NCI-H2227 treated with DMSO at 0.1 percent for 48 hours (cell line): ENCODE results near the gene MXRA8.

Experiments used
- DNase-seq: peaks from one replicate; lab custom pipeline; 2025; lab: John Stamatoyannopoulos, UW

MXRA8 gene

DNA sequence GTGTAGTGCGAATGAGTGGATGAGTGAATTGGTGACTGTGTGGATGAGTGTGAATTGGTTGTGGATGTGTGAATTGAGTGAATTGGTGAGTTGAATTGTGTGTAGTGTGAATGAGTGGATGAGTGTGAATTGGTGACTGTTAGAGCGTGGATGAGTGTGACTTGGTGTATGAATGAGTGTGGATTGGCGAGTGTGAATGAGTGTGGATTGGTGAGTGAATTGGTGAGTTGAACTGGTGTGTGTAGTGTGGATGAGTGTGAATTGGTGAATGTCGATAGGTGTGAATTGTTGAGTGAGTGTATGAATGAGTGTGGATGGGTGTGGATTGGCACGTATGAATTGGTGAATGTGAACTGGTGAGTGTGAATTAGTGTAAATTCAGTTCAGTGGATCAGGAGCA lies 9.0 kb upstream of the MXRA8 start:
- DNase-seq, result no peak

DNA sequence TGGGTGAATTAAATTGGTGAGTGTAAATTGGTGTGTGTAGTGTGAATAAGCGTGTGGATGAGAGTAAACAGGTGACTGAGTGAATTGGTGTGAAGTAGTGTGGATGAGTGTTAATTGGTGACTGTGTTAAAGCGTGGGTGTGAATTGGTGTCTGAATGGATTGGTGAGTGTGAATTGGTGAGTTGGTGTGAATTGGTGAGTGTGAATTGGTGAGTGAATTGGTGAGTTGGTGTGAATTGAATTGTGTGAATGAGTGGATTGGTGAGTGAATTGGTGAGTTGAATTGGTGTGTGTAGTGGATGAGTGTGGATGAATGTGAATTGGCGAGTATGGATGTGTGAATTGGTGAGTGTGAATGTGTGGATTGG lies 8.3 kb upstream of the MXRA8 start:
- no peak for DNase-seq

DNA sequence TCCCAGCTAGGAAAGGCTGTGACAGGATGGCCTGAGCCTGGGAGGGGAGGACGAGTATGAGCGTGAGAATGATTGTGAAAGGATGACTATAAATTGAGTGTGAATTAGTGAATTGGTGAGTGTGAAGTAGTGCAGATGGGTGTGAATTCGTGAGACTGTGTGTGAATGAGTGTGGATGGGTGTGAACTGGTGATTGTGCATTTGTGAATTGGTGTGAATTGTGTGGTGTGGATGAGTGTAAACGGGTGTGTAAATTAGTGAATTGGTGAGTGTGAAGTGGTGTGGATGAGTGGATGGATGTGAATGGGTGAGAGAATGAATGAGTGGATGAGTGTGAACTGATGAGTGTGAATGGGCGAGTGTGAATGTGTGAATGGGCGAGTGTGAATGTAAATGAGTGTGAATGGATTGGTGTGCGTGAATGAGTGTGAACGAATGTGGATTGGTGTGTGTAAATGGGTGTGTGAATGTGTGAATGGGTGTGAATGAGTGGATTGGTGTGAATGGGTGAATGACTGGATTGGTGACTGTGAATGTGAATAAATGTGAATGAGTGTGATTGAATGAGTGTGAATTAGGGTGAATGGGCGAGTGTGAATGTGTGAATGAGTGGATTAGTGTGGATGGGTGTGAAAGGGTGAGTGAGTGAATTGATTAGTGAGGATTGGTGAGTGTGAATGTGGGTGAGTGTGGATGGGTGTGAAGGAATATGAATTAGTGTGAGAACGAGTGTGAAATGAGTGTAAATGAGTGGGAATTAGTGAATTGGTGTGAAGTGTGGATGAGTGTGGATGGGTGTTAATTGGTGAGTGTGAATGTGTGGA lies 7.7 kb upstream of the MXRA8 start:
- no peak for DNase-seq

DNA sequence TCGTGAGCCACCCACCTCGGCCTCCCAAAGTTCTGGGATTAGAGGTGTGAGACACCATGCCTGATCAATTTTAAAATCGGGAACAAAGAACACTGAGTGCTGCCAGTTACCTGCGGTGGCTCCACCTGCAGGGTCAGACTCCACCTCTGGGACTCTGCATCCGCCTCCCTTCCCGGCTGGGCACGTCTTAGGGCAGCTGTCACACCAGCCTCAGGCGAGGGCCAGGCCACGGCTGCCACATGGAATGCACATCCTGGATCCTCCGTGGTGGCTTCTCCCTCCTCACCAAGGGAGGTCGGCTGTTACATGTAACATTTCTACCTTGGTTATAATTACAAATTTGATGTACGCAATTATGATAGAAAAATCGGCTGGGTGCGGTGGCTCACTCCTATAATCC lies 5.9 kb upstream of the MXRA8 start:
- DNase-seq, result no peak

DNA sequence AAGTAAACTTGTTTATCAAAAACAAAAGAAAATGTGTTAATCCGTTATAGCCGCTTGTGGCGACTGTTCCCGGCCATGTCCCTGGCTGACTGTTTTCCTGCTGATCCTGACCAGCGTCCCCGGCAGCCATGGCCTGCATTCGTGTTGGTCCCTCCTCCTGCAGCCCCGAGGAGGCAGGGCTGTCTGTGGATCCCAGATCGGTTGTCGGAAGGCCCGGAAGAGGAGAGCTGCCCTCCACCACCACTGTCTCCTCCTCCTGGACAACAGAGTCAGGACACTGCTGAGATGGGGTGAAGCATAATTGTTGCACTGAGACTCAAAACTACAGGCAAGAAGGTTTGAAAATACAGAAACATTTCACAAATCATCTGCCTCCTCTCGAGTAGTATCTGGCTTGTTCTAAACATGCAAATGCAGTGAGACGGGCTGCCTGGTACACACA lies 3.6 kb upstream of the MXRA8 start:
- DNase-seq, result peak; percentile 40

DNA sequence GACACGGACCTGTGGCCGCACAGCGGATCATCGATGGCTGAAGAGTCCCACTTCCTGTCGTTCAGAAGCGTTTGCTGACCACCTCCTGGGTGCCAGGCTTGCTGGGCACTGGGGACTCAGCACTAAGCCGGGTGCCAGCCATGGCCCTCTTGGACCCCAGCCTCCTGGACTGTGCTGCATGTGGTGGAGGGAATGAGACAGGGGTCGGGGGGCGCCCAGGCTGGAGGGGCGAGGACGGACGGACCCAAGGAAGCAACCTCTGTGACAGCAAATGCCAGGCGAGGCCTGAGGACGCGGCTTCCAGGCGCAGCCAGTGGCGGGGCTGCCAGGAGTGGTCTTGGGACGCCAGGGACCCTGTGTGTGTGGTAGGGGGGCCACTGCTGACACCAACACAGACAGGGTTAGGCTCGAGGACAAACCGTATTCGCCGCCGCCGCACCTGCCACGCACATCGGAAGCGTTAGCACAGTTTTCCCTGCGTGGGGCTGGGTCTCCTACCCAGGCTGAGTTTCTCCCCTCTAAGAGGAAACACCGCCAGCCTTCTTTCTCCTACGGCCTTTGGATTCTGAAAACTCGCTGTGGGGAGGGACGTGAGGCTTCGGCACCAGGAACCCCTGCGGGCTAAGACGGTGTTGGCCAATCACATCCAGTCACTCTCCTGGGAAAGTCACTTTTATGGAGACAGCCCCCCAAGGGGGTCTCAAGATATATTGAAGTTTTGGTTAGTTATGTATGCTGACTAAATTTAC lies 3.1 kb upstream of the MXRA8 start:
- DNase-seq, result no peak

DNA sequence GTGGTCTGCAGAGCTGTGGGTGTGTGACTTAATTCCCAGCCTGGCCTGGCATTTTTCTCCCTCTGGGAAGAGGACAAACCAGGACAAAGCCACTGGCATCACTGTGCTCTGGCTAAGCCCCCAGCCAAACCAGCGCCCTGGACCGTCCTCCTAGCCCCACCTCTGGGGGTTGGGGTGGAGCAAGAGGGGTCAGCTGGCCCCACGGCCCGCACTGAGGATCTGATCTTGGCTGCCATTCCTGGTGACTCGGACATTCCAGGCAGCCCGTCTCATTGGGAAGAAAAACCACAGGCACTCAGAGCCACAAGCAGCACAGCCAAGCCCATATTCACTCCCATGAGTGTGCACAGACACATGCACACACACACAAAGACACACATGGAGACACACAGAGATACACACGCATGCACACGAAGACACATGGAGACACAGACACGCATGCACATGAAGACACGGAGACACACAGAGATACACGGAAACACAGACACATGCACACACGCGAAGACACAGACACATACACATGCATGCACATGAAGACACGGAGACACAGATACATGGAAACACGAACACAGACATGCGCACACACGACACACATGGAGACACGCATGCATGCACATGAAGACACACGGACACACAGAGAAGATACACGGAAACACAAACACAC lies 2.3 kb upstream of the MXRA8 start:
- DNase-seq, result no peak

DNA sequence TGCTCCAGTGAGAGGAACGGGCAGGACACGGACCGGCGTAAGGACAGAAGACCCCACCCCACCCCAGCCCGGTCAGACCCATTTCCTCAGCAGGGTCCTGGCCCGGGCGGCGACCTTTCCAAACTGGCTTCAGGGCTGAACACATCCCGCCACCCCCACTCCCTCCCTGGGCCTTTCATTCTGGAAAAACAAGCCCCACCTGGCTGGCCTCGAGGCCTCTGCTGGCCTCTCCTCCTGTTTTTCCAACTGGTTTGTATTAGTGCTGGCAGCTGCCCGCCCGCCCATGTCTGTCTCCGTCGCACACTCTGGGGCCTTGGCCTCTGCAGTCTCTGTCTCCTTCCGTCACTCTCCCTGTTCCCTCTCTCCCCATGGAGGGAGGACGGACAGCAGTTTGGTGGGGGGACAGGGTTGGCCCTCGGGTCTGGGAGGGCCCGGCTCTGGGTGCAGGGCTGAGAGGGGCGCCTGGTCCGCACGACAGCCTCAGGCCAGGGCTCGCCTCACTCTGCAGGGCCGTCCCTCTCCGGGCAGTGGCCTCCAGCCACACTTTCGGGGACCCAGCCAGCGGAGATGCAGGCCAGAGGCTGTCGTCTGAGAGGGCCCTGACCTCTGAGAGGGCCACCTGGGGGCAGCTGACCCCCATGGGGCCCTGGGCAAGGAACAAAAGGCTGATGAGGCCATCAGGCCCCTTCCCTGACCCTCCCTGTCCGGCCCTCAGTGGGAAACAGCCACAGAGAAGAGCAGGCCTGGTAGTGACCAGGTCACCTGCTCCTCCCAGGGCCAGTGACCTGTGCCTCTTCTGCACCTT lies 1.5 kb upstream of the MXRA8 start:
- no peak for DNase-seq

DNA sequence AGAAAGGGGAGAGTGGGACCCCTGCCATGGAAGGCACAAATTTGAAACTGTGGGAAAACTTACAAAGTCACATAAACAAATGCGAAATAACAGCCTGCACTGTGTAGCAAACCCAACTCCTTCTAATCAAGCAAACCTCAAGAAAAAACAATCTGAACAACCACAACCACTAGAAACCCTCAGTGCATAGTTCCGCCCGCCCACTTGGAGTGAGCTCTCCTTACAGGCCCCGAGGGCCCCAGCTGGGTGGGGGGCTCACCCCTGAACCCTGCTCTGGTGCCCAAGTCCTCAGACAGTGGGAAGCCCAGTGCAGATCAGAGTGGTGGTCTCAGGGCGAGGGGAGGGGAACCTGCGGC lies 931 bp upstream of the MXRA8 start:
- no peak for DNase-seq

DNA sequence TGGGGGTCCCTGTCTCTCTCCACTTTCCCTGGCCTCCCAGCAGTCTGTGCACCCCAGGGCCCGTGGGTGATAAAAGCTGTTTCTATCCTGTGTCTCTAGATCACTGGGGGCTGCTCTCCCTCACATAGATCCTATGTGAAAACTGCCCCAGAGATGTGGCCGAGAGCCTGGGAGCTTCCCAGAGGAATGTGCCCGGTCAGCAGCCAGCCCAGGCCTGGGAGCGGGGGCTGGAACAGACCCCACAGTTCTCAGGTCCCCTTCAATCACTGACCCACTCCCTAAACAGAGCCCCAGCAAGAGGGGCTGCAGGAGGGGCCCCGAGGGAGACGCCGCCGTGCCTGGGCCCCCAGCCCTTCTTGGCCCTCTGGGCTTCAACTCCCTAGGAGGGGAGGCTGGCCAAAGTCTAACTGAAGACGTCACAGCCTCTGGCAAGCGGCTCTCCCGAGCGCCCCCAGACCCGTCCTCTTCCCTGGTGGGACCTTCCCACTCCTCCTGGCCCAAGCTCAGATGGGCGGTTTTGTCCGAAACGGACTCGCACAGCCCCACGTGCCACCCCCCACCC lies 403 bp downstream of the MXRA8 start:
- DNase-seq, result no peak

DNA sequence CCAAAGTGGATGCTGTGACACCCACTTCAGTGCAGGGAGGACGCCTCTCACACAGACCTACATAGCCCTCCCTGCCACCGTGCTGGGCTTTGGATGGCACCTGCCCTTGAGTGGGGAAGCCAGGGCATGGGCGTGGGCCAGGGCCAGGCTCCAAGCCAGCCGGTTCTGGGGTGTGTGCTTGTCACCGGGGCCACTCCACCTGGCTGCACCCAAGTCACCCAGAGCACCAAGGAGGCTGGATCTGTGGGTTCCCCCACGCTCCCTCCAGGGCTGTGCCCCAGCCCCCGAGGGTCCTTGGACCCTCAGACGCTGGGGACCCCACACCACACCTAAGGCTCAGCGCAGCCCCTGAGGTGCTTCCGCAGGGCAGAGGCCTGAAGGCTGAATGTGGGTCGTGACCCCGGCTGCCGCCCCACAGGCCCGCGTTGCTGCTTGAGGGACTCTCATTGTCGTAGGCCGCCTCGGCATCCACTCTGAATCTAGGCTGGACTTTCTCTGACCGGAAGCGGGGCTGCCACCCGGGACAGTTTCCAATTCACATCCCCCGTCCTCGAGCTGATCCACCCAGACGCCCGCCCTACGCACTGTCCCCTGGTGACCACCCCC lies 1.5 kb downstream of the MXRA8 start:
- no peak for DNase-seq

DNA sequence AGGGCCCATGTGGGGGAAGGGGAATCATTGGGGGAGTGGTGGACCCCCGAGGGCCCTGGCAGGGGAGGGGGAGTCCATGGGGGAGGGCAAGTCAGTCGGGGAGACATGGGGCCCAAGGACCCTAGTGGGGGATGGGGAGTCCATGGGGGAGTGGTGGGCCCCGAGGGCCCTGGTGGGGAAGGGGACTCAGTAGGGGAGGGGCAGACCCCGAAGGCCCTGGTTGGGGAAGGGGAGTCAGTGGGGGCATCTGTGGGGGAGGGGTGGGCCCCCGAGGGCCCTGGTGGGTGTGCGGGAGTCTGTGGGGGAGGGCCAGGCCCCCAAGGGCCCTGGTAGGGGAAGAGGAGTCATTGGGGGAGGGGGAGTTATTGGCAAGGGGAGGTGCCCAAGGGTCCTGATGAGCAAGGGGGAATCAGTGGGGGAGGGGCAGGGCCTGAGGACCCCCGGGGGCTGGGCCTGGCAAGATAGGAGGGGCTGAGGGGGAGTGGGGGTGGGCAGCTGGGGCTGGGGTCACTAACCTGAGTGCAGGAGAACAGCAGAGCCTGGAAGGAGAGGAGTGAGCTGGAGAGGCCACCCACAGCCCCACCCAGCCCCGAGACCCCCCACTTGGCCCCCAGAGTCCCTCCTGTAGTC lies 2.1 kb downstream of the MXRA8 start:
- DNase-seq, result no peak

DNA sequence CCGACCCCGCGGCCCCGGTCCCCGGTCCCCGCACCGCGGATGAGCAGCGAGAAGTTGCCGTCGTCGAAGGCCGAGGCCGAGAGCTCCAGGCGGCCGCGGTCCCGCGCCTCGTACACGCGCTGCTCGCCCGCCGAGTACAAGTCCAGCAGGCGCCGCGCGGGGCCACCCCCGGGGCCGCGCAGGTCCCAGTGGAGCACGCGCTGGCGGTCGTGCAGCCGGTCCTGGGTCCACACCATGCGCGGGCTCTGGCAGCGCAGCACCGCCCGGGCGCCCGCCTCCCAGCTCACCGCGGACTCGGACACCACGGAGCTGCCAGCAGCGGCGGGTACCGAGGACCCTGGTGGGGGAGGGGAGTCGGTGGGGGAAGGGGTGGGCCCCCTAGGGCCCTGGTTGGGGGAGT lies 2.9 kb downstream of the MXRA8 start:
- peak; percentile 11 for DNase-seq

DNA sequence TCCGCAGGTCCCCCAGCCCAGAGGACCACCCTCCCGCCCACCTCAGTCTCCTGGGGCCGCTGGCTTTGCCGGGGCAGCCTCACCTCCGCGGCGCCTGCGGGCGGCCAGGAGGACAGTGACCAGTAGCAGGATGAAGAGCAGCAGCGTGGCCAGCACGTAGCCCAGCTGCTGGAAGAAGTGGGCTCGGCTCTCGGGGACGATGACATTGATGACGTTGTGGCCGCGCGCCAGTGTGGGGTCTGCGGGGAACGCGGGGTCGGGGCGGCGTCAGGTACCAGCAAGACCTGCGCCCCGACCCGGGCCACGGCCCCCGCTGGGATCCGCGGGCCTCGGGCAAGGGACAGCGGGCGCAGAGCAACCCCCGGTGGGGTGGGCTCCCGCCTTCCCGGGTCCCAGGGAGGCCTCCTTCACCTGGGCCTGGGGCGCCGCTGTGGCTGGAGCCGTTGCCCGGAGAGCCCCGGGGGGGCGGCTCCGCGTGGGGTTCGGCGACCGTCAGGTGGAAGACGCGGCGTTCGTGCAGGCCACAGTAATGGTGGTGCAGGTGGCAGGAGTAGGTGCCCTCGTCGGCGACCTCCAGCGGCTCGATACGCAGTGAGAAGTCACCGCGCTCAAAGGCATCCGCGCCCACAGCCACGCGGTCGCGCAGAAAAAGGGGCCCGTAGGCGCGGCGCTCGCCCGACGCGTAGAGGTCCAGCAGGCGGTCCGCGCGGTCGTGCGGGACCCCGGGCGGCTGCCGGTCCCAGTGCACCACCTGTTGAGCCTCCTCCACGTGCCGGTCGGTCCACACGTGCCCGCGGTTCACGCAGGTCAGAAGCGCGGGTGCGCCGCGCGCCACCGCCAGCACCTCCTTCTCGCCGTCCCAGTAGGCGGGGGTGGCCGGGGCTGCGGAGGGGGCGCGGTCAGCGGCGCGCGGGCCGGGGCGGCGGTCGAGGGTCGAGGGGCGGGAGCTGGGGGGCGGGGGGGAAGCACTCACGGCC lies 3.8 kb downstream of the MXRA8 start:
- no peak for DNase-seq

DNA sequence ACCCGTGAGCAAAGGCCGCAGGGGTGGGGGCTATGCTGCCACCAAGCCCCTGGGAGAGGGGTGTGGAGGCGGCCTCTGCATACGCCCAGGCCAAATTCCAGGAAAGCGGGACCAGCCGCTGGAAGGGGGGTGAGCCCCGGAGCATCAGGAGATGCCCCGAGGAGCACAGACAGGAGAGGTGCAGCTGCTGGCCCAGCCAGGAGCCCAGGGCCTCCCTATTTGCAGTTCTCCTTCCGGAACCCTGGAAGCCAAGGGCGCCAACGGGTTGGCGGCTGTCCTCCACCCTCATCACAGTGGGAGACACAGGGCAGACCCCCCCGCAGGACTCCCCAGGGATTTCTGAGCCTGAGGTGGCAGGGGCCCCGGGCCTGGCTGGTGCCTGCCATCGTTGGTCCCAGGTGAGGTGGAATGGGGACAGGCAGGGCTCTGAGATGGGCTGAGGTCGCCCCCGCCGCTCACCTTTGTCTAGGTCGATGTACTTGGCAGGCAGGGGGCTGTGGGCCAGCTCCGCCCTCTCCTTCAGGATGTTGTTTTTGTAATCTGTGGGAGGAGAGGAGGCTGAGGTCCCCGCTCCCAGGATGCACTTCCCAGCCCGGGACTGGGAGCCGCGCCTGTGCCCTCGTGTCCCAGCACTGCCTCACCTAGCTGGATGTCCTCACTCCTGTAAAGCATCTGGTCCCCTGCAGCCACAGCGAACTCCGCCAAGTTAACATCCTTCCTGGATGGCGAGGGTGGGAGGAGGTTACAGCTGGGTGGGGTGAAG lies 4.8 kb downstream of the MXRA8 start:
- DNase-seq, result no peak

DNA sequence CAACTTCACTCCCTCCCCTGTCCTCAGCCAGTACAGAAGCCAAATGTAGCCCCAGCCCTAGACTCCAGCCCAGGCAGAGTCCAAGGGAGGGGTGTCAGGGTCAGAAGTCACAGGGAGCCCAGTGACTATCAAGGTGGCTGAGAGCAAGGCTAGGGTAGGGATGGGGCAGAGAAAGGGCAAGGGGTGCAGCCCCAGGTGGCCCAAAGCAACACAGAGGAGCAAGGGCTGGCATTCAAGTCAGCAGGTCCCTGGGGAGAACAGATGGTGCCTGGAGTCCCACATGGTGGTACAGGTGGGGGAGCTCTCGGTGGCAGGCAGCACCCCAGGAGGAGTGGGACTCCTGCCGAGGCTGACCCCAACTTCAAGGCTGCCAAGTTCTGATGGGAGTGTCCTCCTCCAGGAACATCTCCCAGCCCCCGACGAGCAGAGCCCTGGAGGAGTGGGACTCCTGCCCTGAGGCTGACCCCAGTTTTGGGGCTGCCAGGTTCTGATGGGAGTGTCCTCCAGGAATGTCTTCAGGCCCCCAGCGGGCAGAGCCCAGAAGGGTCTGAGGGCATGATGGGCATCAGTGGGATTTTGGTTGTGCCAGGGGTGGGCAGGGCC lies 5.5 kb downstream of the MXRA8 start:
- DNase-seq, result no peak

DNA sequence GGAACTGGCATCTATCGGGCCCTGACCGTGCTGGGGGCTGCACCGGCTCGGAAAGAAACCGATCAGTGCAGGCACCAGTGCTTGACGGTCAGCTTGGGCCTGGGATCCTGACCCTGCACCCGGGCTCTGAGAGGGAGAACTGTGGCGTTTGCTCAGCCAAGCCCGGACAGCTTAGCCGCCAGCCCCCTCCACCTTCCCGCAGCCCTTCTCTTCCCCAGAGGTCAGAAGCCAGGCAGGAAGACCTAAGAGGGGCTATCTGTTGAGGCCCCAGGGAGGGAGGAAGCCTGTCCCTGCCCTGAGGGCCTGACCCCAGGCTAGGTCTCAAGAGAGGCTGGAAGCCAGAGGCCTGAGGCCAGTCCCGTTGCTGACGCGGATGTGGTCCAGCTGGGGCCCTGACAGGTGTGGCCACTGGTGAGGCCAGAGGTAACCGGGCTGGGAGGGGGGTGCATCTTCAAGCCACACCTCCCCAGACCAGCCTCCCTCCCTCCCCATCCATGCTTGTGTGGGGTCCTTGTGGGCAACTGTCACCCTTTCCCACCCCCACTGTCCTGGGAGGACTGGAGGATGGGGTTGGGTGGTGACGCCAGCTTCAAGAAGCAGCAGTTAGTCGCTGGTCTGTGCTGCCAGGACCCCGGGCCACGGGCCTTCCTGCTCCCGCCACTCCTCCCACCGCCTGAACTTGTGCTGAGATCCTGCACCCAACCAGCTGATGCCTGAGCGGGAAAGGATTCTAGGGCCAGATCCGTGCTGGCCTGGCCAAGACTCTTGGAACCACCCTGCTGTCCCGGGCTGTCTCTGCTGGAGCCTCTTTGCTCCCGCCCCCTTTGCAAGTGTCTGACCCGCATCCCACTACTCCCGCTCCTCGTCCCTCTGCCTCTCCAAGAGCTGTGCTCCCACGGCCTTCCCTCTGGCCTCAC lies 6.6 kb downstream of the MXRA8 start:
- no peak for DNase-seq
